ENCODE data around the gene KIAA1217.

- TF ChIP-seq, protein P1, sequence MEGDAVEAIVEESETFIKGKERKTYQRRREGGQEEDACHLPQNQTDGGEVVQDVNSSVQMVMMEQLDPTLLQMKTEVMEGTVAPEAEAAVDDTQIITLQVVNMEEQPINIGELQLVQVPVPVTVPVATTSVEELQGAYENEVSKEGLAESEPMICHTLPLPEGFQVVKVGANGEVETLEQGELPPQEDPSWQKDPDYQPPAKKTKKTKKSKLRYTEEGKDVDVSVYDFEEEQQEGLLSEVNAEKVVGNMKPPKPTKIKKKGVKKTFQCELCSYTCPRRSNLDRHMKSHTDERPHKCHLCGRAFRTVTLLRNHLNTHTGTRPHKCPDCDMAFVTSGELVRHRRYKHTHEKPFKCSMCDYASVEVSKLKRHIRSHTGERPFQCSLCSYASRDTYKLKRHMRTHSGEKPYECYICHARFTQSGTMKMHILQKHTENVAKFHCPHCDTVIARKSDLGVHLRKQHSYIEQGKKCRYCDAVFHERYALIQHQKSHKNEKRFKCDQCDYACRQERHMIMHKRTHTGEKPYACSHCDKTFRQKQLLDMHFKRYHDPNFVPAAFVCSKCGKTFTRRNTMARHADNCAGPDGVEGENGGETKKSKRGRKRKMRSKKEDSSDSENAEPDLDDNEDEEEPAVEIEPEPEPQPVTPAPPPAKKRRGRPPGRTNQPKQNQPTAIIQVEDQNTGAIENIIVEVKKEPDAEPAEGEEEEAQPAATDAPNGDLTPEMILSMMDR (IDR thresholded peaks at IDR 0.05): no peak
- no peak for TF ChIP-seq POLR2A (IDR thresholded peaks at IDR 0.05)
Observed at GRCh38 chr10:24340883-24341282, 131.9 kb downstream of the KIAA1217 start.
